Activated T-helper 17 cell treated with anti-CD3 and anti-CD28 coated beads, Interleukin-2, amount 50 U/mL, for 72 hours (primary cell): Measurements from ENCODE around the gene ACO1. TPM values are rescaled to one million over a fixed set of nuclear protein-coding genes. Genes with fewer than 3 reads are reported as not detected.

Experiments
- ATAC-seq: fragments of 150-1000 bp; cut with Tn5 transposase; replicated peaks from 2 replicates; pipeline ENCODE4 v1.10.0; 2021; ENCODE audit warnings: mild to moderate bottlenecking, moderate library complexity
- H3K27ac Mint-ChIP-seq: one replicate; pipeline ENCODE4 v1.8.0; 2022; ENCODE audit warnings: mixed read lengths
- H3K27me3 Mint-ChIP-seq: one replicate; pipeline ENCODE4 v1.8.0; 2022; ENCODE audit warnings: mixed read lengths
- H3K36me3 Mint-ChIP-seq: one replicate; pipeline ENCODE4 v1.8.0; 2022; ENCODE audit warnings: low read depth, mild to moderate bottlenecking, mixed read lengths
- H3K4me1 Mint-ChIP-seq: one replicate; pipeline ENCODE4 v1.8.0; 2022; ENCODE audit warnings: mixed read lengths
- H3K4me3 Mint-ChIP-seq: one replicate; pipeline ENCODE4 v1.8.0; 2022; ENCODE audit warnings: mild to moderate bottlenecking, mixed read lengths
- H3K9me3 Mint-ChIP-seq: one replicate; pipeline ENCODE4 v1.8.0; 2022; ENCODE audit warnings: mixed read lengths
- total RNA-seq, 2 donors: library from RNA; stranded (reverse); gene quantifications; one replicate each; pipeline ENCODE4 v1.2.3, GENCODE V29; 2022

Gene ACO1
- total RNA-seq, 2 donors from 2014 or later, result 9.4 to 11.8 TPM

DNA sequence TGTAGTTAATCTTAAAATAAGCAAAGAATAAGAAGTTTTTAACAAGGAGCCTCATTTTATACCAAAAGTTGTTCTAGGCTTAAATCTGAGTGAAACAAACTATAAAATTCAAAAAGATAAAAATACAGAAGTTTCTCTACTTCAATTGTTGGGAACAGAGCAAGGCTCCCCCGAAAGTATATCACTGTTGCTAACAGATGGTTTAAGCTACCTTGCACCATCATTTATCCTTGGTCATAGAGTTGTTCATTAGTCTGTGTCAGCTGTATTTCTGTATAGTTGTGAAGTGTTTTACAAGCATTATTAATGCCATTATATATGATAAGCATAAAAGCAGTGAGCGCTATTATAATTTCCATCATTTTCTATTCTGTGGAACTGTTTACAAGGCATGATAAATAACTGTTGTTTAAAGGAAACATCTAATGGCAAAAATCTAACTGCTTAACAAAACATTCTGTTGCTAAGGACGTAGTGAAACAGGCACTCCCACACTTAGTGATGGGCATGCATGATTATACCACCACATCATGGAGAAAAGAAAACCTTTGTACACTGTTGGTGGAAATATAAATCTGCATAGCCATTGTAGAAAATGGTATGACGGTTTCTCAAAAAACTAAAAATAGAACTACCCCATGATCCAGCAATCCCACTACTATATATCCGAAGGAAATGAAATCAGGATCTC lies 23.3 kb upstream of the ACO1 start:
- H3K27ac Mint-ChIP-seq, result no peak overlapping the region
- ATAC-seq, result peak; percentile 37

DNA sequence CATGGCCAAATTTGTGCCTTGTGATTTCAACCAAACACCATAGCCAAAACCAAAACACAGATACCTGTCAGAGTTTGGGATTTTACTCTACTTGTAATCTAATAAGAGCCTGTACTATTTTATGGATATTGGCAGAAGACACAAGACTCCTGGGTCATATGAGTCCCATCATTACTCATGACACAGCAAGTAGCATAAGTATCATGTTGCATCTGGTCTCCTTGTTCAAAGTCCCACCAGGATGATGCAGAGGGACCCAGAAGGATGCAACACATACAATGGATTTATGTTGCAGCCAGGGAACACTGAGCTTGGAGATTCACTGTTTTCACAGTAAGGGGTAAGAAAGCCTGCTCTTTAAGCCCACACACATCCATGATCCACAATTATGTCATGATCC lies 13.2 kb upstream of the ACO1 start:
- peaks cover 3% of the 10 kb centered on the region for H3K27me3 Mint-ChIP-seq
- H3K36me3 Mint-ChIP-seq, result no peaks in the 10 kb centered on the region
- no peak overlapping the region for H3K27ac Mint-ChIP-seq
- no peak overlapping the region for H3K4me3 Mint-ChIP-seq
- H3K4me1 Mint-ChIP-seq, result no peaks in the 10 kb centered on the region
- H3K9me3 Mint-ChIP-seq, result no peaks in the 10 kb centered on the region
- no peak for ATAC-seq

More for the DNA sequence above, 23.3 kb upstream of the ACO1 start:
- no peak overlapping the region for H3K4me3 Mint-ChIP-seq
- no peaks in the 10 kb centered on the region for H3K4me1 Mint-ChIP-seq
- H3K9me3 Mint-ChIP-seq, result no peaks in the 10 kb centered on the region
- H3K36me3 Mint-ChIP-seq, result no peaks in the 10 kb centered on the region
- peaks cover 5% of the 10 kb centered on the region for H3K27me3 Mint-ChIP-seq

DNA sequence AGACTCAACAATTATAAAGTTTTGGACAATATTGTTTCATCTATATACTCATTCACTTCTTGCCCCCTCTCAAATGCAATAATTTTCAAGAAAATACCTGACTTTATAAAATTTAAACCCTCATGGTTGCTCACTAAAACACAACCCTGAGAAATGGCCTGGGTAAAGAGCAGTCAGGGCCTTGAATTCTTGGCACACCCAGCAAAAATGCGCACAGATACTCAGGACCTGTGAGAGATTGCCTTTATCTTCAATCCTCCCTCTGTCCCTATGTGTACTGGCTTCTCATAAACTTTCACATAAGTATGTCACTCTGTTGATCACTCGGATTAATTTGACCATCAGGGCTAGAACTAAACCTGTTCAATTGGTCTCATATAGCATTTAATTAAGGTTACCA lies 12.8 kb upstream of the ACO1 start:
- H3K9me3 Mint-ChIP-seq, result no peaks in the 10 kb centered on the region
- peaks cover 3% of the 10 kb centered on the region for H3K27me3 Mint-ChIP-seq
- H3K27ac Mint-ChIP-seq, result no peak overlapping the region
- no peaks in the 10 kb centered on the region for H3K4me1 Mint-ChIP-seq
- no peak overlapping the region for H3K4me3 Mint-ChIP-seq
- no peak for ATAC-seq
- no peaks in the 10 kb centered on the region for H3K36me3 Mint-ChIP-seq

DNA sequence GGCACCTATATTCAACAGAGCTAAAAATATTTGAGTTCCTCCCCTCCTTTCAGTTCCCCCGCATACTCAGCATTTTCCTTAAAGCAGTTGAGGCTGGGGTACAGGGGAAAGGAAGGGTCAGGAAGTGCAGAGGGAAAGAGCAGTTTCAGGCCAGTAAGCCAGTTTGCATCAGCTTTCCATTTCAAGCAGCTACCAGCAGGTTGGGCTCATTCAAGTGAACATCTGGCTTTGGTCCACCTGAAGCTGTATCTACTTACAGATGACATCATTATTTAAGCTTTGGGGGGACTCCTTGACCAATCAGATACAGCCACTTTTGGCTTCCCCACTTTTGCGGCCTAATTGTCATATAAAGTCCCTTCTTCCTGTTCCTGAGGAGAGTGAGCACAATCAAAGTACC lies 8.2 kb upstream of the ACO1 start:
- Mint-ChIP-seq H3K4me1 (peaks cover 6% of the 10 kb centered on the region), H3K36me3 (no peaks in the 10 kb centered on the region), H3K27ac (no peak overlapping the region), H3K27me3 (peaks cover 3% of the 10 kb centered on the region), H3K4me3 (no peak overlapping the region), H3K9me3 (no peaks in the 10 kb centered on the region)
- ATAC-seq, result no peak

DNA sequence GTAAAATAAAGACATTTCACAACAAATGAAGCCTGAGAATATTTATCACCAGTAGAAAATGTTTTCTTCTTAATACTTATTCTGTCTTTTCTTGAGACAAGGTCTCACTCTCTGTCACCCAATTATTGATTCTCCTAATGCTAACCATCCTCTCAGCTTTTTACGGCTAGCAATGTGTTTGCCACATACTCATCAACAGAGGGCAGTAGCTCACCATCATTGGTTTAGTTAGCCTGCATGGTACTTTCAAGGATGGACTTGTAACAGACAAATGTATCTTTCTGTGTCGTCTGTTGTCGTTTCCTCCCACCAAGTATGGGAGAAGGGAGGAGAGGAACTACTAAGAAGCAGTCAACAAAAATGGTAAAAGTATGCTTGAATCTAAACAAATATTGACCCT lies 5.9 kb upstream of the ACO1 start:
- Mint-ChIP-seq H3K27me3 (peaks cover 9% of the 10 kb centered on the region), H3K27ac (no peak overlapping the region), H3K9me3 (no peaks in the 10 kb centered on the region), H3K4me3 (peak overlapping the region; percentile 45), H3K36me3 (no peaks in the 10 kb centered on the region), H3K4me1 (peaks cover 6% of the 10 kb centered on the region)
- ATAC-seq, result peak; percentile 82

DNA sequence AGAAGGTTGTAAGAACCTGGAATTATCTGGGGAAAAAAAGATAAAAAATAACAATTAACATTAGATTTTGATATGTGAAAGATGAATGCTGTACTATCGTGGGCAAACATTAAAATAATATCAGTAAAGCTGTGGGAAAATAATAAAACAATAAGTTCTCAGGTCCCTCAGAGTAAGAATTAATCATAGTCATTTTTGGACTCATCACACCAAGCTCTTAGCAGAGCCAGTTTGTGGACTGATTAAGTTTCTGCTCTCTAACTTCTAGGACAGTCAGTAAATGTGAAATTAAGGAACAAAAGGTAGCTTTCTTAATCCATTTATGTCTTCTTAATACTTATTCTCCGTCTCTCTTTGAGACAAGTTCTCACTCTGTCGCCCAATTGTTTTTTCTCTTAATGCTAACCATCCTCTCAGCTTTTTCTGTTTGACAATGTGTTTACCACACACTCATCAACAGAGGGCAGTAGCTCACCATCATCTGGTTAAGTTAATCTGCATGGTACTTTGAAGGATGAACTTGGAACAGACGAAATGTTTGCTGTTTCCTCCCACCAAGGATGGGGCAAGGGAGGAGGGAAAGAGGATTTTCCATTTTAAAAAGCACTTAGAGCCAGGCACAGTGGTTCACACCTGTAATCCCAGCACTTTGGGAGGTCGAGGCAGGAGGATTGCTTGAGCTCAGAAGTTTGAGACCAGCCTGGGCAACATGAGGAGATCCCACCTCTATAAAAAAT lies 5.3 kb upstream of the ACO1 start:
- peaks cover 10% of the 10 kb centered on the region for H3K4me1 Mint-ChIP-seq

DNA sequence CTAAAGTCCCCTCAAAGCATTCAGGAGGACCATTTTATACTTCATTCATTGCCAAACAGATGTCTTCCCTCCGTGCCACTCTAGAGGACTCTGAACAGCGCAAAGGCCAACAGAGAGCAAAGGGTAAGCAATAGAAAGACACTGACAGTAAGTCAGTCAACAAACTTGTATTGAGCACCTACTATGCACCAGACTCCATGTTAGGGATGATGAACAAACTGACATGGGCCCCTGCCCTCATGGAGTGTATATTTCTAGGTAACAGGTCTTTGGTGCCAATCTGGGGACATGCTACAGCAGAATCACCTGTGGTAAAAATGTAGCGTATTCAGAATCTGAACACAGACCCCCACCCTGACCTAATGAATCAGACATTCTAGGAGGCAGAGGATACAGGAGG lies 3.5 kb upstream of the ACO1 start:
- peaks cover 10% of the 10 kb centered on the region for H3K4me1 Mint-ChIP-seq
- no peaks in the 10 kb centered on the region for H3K36me3 Mint-ChIP-seq
- H3K4me3 Mint-ChIP-seq, result no peak overlapping the region
- H3K27me3 Mint-ChIP-seq, result peaks cover 9% of the 10 kb centered on the region
- no peak for ATAC-seq
- no peak overlapping the region for H3K27ac Mint-ChIP-seq
- no peaks in the 10 kb centered on the region for H3K9me3 Mint-ChIP-seq

More for the DNA sequence above, 5.3 kb upstream of the ACO1 start:
- ATAC-seq, result peak; percentile 81
- Mint-ChIP-seq H3K36me3 (no peaks in the 10 kb centered on the region), H3K4me3 (peak overlapping the region; percentile 45), H3K27me3 (peaks cover 9% of the 10 kb centered on the region), H3K27ac (peak overlapping the region; percentile 6), H3K9me3 (no peaks in the 10 kb centered on the region)

DNA sequence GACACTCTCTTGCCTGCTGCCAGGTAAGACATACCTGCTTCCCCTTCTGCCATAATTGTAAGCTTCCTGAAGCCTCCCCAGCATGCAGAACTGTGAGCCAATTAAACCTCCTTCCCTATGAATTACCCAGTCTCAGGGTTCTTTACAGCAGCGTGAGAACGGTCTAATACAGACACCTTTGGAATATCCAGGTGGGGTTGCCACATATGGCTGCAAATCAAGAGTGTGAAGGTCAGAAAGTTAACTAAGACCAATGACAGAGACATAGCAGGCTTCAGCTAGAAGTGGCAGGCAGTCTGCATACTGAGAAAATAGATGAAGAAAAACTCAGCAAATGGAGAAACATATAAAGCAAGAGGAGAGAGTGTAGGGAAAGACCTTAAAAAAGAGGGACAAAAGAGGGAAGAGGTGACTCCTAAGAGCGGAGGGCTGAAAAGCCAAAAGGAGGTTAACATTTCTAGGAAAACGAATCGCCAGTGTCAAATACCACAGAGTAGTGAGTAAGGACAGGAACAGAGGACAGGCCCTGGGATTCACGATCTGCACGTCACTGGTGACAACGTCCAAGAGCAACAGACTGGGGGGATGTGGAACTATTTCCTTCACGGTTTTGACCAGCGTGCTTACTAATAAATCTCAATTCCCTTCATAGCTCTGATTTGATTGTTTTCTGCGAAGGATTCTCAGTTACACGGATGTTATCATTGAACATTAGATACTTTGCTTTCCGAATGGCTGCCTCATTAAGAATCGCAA lies 1.7 kb upstream of the ACO1 start:
- Mint-ChIP-seq H3K9me3 (no peaks in the 10 kb centered on the region), H3K27me3 (peaks cover 9% of the 10 kb centered on the region), H3K4me1 (peaks cover 10% of the 10 kb centered on the region), H3K4me3 (no peak overlapping the region), H3K27ac (no peak overlapping the region), H3K36me3 (no peaks in the 10 kb centered on the region)
- no peak for ATAC-seq

DNA sequence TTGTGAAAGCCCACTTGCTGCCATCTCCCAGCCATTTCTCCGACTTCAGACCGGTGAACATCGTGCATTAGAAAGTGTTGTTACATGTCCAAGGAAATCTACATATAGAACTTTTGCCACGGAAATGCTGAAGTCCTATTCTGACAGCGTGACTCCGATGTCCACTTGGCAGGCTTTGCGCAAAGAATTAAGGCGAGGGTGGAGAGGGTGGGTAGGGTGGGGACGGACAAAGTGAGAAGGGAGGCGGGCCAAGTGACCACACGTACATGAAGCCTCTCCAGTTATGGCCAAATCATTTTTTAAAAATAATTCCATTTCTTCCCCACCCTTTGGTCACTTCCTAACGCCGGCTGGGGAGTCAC lies 460 bp upstream of the ACO1 start:
- peak overlapping the region; percentile 81 for H3K4me3 Mint-ChIP-seq
- no peaks in the 10 kb centered on the region for H3K9me3 Mint-ChIP-seq
- H3K27me3 Mint-ChIP-seq, result peaks cover 9% of the 10 kb centered on the region
- H3K36me3 Mint-ChIP-seq, result no peaks in the 10 kb centered on the region
- H3K4me1 Mint-ChIP-seq, result peaks cover 9% of the 10 kb centered on the region
- no peak overlapping the region for H3K27ac Mint-ChIP-seq
- ATAC-seq, result no peak

DNA sequence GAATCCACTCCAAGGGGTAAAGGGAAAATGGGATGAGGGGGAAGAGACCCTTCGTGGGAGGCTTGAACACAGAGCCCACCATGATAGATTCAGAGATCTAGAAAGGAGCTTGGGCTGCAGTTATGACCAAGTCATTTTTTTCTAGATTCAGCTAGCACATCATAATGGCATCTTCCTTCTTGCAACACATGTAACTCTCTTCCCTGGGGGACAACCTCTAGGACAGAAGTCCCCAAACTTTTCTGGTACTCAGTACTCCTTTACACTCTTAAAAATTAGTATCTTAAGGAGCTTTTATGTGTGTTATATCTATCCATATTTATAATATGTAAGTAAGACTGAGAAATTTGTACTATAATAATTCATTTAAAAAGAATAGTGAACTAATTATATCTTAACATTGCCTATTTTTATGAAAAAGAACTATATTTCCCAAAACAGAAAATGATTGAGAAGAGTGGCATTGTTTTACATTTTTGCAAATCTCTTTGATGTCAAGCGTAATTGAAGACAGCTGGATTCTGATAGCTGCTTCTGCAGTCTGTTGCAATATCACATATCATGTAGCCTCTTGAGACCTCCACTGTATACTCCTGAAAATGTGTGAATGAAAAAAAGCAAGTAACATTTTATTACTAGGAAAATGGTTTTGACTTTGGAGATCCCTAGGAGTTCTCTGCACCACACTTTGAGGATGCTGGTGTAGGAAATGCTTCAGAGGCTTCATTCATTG lies 875 bp downstream of the ACO1 start:
- no peak for ATAC-seq
- H3K27ac Mint-ChIP-seq, result peak overlapping the region; percentile 57

DNA sequence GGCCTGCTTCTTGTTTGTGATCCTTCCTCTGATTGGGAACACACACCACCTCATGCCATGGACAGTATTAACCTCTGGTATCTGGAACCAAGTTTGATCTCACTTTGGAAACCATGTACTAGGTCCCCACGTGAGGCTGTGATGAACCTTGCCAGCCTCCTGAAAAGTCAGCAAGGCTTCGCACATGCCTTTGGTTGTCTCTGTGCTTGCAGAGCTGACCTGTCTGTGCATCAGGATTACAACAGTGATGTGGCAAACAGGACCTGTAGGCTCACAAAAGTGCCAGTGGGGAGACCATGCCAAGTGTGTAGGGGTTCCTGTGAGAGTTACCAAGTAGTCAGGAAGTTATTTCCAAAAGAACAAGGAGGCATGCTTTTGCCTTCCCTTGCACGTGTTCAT lies 1.4 kb downstream of the ACO1 start:
- Mint-ChIP-seq H3K27me3 (peaks cover 9% of the 10 kb centered on the region), H3K9me3 (no peaks in the 10 kb centered on the region), H3K36me3 (no peaks in the 10 kb centered on the region), H3K27ac (no peak overlapping the region), H3K4me1 (peaks cover 4% of the 10 kb centered on the region), H3K4me3 (no peak overlapping the region)
- ATAC-seq, result no peak

More for the DNA sequence above, 875 bp downstream of the ACO1 start:
- Mint-ChIP-seq H3K4me1 (peaks cover 4% of the 10 kb centered on the region), H3K4me3 (peak overlapping the region; percentile 81), H3K27me3 (peaks cover 9% of the 10 kb centered on the region), H3K9me3 (no peaks in the 10 kb centered on the region), H3K36me3 (no peaks in the 10 kb centered on the region)

DNA sequence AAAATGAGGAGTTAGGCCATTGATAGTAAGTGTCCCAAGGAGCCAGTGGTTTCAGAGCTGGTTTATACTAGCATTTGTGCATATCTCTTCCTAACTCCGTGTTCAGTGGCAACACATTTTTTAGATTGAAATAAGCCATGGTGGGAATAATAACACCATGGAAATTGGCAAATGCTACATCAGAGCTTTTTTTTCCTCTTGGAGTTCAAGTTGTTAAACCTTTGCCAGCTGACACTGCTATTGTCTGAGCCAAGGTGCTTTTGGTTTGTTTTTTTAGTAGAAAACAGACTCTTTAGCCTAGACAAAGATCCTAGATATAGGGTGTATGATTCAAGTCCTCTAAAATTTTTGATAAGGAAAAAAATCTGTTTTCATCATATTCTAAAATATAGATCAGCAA lies 2.8 kb downstream of the ACO1 start:
- ATAC-seq, result no peak
- Mint-ChIP-seq H3K27ac (no peak overlapping the region), H3K9me3 (no peaks in the 10 kb centered on the region), H3K4me1 (peaks cover 4% of the 10 kb centered on the region), H3K36me3 (no peaks in the 10 kb centered on the region), H3K27me3 (peaks cover 5% of the 10 kb centered on the region), H3K4me3 (no peak overlapping the region)

DNA sequence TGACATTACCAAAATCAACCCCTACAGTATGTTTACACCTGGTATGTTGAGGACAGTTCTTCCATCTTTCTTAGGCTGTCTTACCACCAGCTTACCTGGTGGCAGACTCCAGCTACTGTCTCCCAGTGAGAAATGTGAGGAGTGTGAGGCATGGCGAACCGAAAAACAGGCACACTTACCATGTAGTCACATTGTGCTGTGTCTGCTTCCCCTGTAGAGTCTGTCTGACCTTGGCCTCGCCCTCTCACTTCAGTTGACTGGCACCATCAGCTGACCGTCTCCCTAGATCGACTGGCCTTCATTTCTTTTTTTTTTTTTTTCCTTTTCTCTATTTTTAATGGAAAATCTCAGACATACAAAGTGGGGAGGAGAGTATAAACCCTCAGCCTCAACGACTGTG lies 4.9 kb downstream of the ACO1 start:
- H3K4me1 Mint-ChIP-seq, result no peaks in the 10 kb centered on the region
- H3K4me3 Mint-ChIP-seq, result no peak overlapping the region
- no peak overlapping the region for H3K27ac Mint-ChIP-seq
- no peaks in the 10 kb centered on the region for H3K27me3 Mint-ChIP-seq
- no peaks in the 10 kb centered on the region for H3K36me3 Mint-ChIP-seq
- H3K9me3 Mint-ChIP-seq, result no peaks in the 10 kb centered on the region
- ATAC-seq, result no peak

DNA sequence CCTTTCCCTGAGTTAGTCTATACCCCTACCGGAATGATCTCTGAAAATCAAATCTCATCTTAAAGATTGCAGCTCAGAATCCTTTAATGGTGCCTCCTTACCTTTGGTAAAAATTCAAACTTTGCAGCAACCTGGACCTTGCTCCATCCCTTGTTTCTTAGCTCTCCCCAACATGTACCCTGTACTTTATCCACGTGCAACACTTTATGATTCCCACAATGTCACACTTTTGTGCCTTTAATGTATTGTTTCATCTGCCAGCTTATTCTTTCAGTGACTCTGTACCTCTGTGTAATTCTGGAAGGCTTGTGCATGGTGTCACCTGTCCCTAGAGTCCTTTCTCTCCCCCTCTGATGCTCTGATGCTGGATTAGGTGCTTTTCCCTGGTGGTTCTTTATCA lies 9.5 kb downstream of the ACO1 start:
- Mint-ChIP-seq H3K27me3 (no peaks in the 10 kb centered on the region), H3K36me3 (no peaks in the 10 kb centered on the region), H3K4me1 (no peaks in the 10 kb centered on the region), H3K9me3 (no peaks in the 10 kb centered on the region), H3K27ac (no peak overlapping the region), H3K4me3 (no peak overlapping the region)
- ATAC-seq, result no peak
